ENCODE measurements around the gene RNFT1.
"Not testable (repeated sequence)": the region's sequence is repeated elsewhere in the genome, so short reads cannot be mapped to it uniquely, and the experiment has no call there.

Gene RNFT1

GRCh38 chr17:59964482-59965328 lies at the start of gene RNFT1:
Gene RNFT1, minus strand, starts transcription at chr17:59964740. Its CDS starts 77 bp downstream, at chr17:59964663.
- Histone ChIP-seq H3K4me3 (ENCODE audit: low read length) (peak within 1 kb of the TSS; percentile 69), H2AFZ (ENCODE audit: low read depth, low read length) (peak within 1 kb of the TSS; percentile 87), H3K27me3 (ENCODE audit: insufficient read depth, low read length) (peaks cover 3% of the 10 kb centered on the region), H3K36me3 (ENCODE audit: insufficient read depth, low read length) (peaks cover 7% of the 10 kb centered on the region), H3K4me1 (ENCODE audit: insufficient read depth, low read length) (peaks cover 16% of the 10 kb centered on the region), H3K9me3 (ENCODE audit: low read length) (no peaks in the 10 kb centered on the region)

GRCh38 chr17:60009326-60009725 lies 44.8 kb upstream of the RNFT1 start:
- H3K36me3 ChIP-seq (ENCODE audit: insufficient read depth, low read length); H2AFZ ChIP-seq (ENCODE audit: low read depth, low read length); H3K4me1 ChIP-seq (ENCODE audit: insufficient read depth, low read length); H3K9me3 ChIP-seq (ENCODE audit: low read length); H3K4me3 ChIP-seq (ENCODE audit: low read length); H3K27me3 ChIP-seq (ENCODE audit: insufficient read depth, low read length): not testable (repeated sequence)

DNA sequence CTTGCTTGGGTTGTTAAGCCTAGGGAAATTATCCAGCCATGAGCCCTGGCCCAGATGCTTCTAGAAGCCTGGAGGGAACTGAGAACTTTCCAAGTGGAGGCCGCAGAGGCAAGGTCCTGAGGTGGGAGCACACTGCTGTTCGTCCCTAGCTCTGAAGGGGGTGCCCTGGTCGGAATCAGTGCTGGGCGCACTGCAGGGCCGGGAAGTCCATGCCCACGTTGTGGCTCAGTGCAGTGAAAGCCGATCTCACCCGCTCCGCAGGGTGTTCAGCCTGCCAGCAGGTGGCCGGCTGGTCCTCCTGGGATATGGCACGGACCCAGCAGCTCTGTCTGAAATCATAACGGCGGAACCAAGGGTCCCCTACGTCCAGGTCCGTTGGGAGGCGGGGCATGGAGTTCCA lies 43.8 kb upstream of the RNFT1 start:
- not testable (repeated sequence) for H3K36me3 ChIP-seq (ENCODE audit: insufficient read depth, low read length); H3K9me3 ChIP-seq (ENCODE audit: low read length); H3K4me1 ChIP-seq (ENCODE audit: insufficient read depth, low read length); H3K27me3 ChIP-seq (ENCODE audit: insufficient read depth, low read length); H3K4me3 ChIP-seq (ENCODE audit: low read length); H2AFZ ChIP-seq (ENCODE audit: low read depth, low read length)

GRCh38 chr17:60006160-60006559 lies 41.6 kb upstream of the RNFT1 start:
- no peaks in the 10 kb centered on the region for H3K27me3 ChIP-seq (ENCODE audit: insufficient read depth, low read length)
- no peaks in the 10 kb centered on the region for H3K36me3 ChIP-seq (ENCODE audit: insufficient read depth, low read length)
- no peak overlapping the region for H2AFZ ChIP-seq (ENCODE audit: low read depth, low read length)
- H3K4me3 ChIP-seq (ENCODE audit: low read length), result no peak overlapping the region
- peaks cover 2% of the 10 kb centered on the region for H3K4me1 ChIP-seq (ENCODE audit: insufficient read depth, low read length)
- H3K9me3 ChIP-seq (ENCODE audit: low read length), result no peaks in the 10 kb centered on the region

- H3K9me3 ChIP-seq (ENCODE audit: low read length); H3K4me3 ChIP-seq (ENCODE audit: low read length); H3K27me3 ChIP-seq (ENCODE audit: insufficient read depth, low read length); H2AFZ ChIP-seq (ENCODE audit: low read depth, low read length); H3K36me3 ChIP-seq (ENCODE audit: insufficient read depth, low read length); H3K4me1 ChIP-seq (ENCODE audit: insufficient read depth, low read length): not testable (repeated sequence)
Observed at GRCh38 chr17:60004561-60004960, 40.0 kb upstream of the RNFT1 start.

GRCh38 chr17:60002405-60002804 lies 37.9 kb upstream of the RNFT1 start:
- not testable (repeated sequence) for H3K36me3 ChIP-seq (ENCODE audit: insufficient read depth, low read length); H3K27me3 ChIP-seq (ENCODE audit: insufficient read depth, low read length); H3K9me3 ChIP-seq (ENCODE audit: low read length); H3K4me3 ChIP-seq (ENCODE audit: low read length); H3K4me1 ChIP-seq (ENCODE audit: insufficient read depth, low read length); H2AFZ ChIP-seq (ENCODE audit: low read depth, low read length)

GRCh38 chr17:59996608-59997007 lies 32.1 kb upstream of the RNFT1 start:
- H3K4me1 ChIP-seq (ENCODE audit: insufficient read depth, low read length); H3K27me3 ChIP-seq (ENCODE audit: insufficient read depth, low read length); H3K36me3 ChIP-seq (ENCODE audit: insufficient read depth, low read length); H2AFZ ChIP-seq (ENCODE audit: low read depth, low read length); H3K4me3 ChIP-seq (ENCODE audit: low read length); H3K9me3 ChIP-seq (ENCODE audit: low read length): not testable (repeated sequence)

GRCh38 chr17:59975166-59975565 lies 10.6 kb upstream of the RNFT1 start:
- H3K9me3 ChIP-seq (ENCODE audit: low read length); H2AFZ ChIP-seq (ENCODE audit: low read depth, low read length); H3K36me3 ChIP-seq (ENCODE audit: insufficient read depth, low read length); H3K27me3 ChIP-seq (ENCODE audit: insufficient read depth, low read length); H3K4me3 ChIP-seq (ENCODE audit: low read length); H3K4me1 ChIP-seq (ENCODE audit: insufficient read depth, low read length): not testable (repeated sequence)

DNA sequence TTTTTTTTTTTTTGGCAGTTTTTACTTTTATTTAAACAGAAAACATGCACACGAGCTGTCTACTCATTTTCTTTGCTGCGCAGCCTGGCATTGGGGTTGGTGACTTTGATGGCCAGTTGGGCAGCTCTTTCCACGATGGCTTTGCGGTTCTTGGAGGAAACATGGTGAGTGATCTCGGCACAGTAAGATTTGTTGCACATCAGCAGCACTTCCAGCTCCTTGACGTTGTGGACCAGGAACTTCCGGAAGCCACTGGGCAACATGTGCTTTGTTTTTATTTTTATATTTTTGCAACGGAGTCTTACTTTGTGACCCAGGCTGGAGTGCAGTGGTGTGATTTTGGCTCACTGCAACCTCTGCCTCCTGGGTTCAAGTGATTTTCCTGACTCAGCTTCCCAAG lies 8.9 kb upstream of the RNFT1 start:
- not testable (repeated sequence) for H3K27me3 ChIP-seq (ENCODE audit: insufficient read depth, low read length); H3K9me3 ChIP-seq (ENCODE audit: low read length); H3K4me3 ChIP-seq (ENCODE audit: low read length); H2AFZ ChIP-seq (ENCODE audit: low read depth, low read length); H3K36me3 ChIP-seq (ENCODE audit: insufficient read depth, low read length); H3K4me1 ChIP-seq (ENCODE audit: insufficient read depth, low read length)

GRCh38 chr17:59972778-59973177 lies 8.2 kb upstream of the RNFT1 start:
- Histone ChIP-seq H3K27me3 (ENCODE audit: insufficient read depth, low read length) (no peaks in the 10 kb centered on the region), H3K4me1 (ENCODE audit: insufficient read depth, low read length) (peaks cover 5% of the 10 kb centered on the region), H3K36me3 (ENCODE audit: insufficient read depth, low read length) (no peaks in the 10 kb centered on the region), H3K9me3 (ENCODE audit: low read length) (no peaks in the 10 kb centered on the region), H3K4me3 (ENCODE audit: low read length) (no peak overlapping the region), H2AFZ (ENCODE audit: low read depth, low read length) (no peak overlapping the region)

GRCh38 chr17:59971771-59972170 lies 7.2 kb upstream of the RNFT1 start:
- not testable (repeated sequence) for H3K9me3 ChIP-seq (ENCODE audit: low read length); H3K4me1 ChIP-seq (ENCODE audit: insufficient read depth, low read length); H3K27me3 ChIP-seq (ENCODE audit: insufficient read depth, low read length); H3K4me3 ChIP-seq (ENCODE audit: low read length); H3K36me3 ChIP-seq (ENCODE audit: insufficient read depth, low read length); H2AFZ ChIP-seq (ENCODE audit: low read depth, low read length)

GRCh38 chr17:59963738-59964481 lies 630 bp downstream of the RNFT1 start:
- H3K4me1 ChIP-seq (ENCODE audit: insufficient read depth, low read length), result peaks cover 16% of the 10 kb centered on the region
- H2AFZ ChIP-seq (ENCODE audit: low read depth, low read length), result peak overlapping the region; percentile 87
- H3K4me3 ChIP-seq (ENCODE audit: low read length), result peak overlapping the region; percentile 69

GRCh38 chr17:59962739-59963318 lies 1.7 kb downstream of the RNFT1 start:
- Histone ChIP-seq H3K4me1 (ENCODE audit: insufficient read depth, low read length) (peaks cover 12% of the 10 kb centered on the region), H3K4me3 (ENCODE audit: low read length) (no peak overlapping the region), H3K36me3 (ENCODE audit: insufficient read depth, low read length) (peaks cover 18% of the 10 kb centered on the region), H3K9me3 (ENCODE audit: low read length) (no peaks in the 10 kb centered on the region), H3K27me3 (ENCODE audit: insufficient read depth, low read length) (peaks cover 3% of the 10 kb centered on the region), H2AFZ (ENCODE audit: low read depth, low read length) (no peak overlapping the region)

More at GRCh38 chr17:59963738-59964481, 630 bp downstream of the RNFT1 start:
- Histone ChIP-seq H3K27me3 (ENCODE audit: insufficient read depth, low read length) (peaks cover 3% of the 10 kb centered on the region), H3K36me3 (ENCODE audit: insufficient read depth, low read length) (peaks cover 11% of the 10 kb centered on the region), H3K9me3 (ENCODE audit: low read length) (no peaks in the 10 kb centered on the region)

All from neuron (in vitro differentiated cells).